IgD-negative memory B cell (primary cell): ENCODE data around the gene MALL. TPM values are rescaled to one million over a fixed set of nuclear protein-coding genes. Genes with fewer than 3 reads are reported as not detected.
"Not testable (repeated sequence)": the region's sequence is repeated elsewhere in the genome, so short reads cannot be mapped to it uniquely, and the experiment has no call there.

Source experiments
- H3K27ac Mint-ChIP-seq, 3 donors: one replicate each; pipeline ENCODE4 v1.8.0; 2020 to 2022; ENCODE audit warnings: mild to moderate bottlenecking in 3 of 3, mixed read lengths in 3 of 3, moderate library complexity in 1 of 3
- H3K27me3 Mint-ChIP-seq: one replicate; pipeline ENCODE4 v1.8.0; 2021; ENCODE audit warnings: mixed read lengths
- H3K36me3 Mint-ChIP-seq: one replicate; pipeline ENCODE4 v1.8.0; 2020; ENCODE audit warnings: mild to moderate bottlenecking, mixed read lengths
- H3K4me1 Mint-ChIP-seq, 3 donors: one replicate each; pipeline ENCODE4 v1.8.0; 2020 to 2022; ENCODE audit warnings: mixed read lengths in 3 of 3, mild to moderate bottlenecking in 1 of 3
- H3K4me3 Mint-ChIP-seq, 4 donors: one replicate each; pipeline ENCODE4 v1.8.0; 2020 to 2022; ENCODE audit warnings: mild to moderate bottlenecking in 4 of 4, mixed read lengths in 4 of 4, moderate library complexity in 3 of 4
- H3K9me3 Mint-ChIP-seq, 3 donors: one replicate each; pipeline ENCODE4 v1.8.0; 2020 to 2021; ENCODE audit warnings: mixed read lengths in 3 of 3, mild to moderate bottlenecking in 1 of 3
- polyA plus RNA-seq: library from polyadenylated mRNA; unstranded; fragments of 300-500 nt; fragmentation: Illumina TruSeq; gene quantifications from one replicate; pipeline ENCODE4 v1.2.3, GENCODE V29; 2021

Gene MALL
- polyA plus RNA-seq, 1 donor from 2014 or later: not detected

DNA sequence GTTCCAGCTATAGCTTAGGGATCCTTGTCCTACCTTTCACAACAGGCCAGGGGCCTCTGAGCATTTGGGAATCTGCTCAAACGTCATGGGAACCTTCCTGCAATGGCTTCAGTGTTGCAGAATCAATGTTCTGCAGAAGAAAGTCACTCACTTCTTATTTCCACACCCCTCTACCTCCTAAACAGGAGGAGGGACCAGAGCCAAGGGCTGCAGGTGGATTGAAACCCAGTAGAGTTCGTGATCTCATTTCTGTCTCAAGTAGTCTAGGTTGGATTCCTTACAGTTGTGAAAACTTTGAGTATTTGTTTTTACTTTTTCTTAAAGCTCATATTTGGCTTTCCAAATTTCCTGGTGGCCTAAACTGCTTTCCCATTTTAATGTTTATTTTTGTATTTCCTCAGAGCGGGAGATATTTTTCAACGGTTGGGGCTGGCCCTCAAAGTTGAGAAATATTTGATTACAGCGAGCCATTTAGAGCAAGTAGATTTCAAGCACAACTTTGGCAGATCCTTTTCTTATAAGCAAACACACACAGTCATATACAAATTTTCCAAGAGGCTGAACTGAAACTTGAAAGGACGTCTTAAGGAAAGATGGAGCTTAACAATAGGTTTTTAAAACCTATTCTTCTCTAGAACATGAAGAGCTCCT is 20.6 kb downstream of the MALL start:
- not testable (repeated sequence) for H3K9me3 Mint-ChIP-seq, H3K36me3 Mint-ChIP-seq, H3K27me3 Mint-ChIP-seq, H3K4me3 Mint-ChIP-seq, H3K27ac Mint-ChIP-seq, H3K4me1 Mint-ChIP-seq

DNA sequence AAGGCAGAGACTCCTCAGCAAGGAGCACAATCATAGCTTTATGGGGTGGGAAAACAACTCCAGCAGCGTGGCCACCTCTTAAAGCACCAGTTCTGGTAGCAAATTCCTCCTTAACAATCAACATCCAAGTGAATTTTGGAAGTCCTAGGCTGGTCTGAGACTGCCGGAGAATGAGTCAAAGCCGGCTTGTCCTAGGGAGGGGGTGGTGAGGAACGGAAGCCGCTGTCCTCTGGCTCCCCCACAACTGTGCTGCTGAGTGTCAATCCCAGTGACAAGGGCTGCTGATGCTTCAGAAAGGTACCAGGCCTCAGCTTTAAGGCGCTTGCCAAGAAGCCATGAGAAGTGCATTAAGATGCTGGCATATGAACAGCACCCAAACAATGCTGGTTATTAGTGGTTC is 21.7 kb downstream of the MALL start:
- H3K9me3 Mint-ChIP-seq, H3K27ac Mint-ChIP-seq, H3K36me3 Mint-ChIP-seq, H3K4me1 Mint-ChIP-seq, H3K4me3 Mint-ChIP-seq, H3K27me3 Mint-ChIP-seq: not testable (repeated sequence)

DNA sequence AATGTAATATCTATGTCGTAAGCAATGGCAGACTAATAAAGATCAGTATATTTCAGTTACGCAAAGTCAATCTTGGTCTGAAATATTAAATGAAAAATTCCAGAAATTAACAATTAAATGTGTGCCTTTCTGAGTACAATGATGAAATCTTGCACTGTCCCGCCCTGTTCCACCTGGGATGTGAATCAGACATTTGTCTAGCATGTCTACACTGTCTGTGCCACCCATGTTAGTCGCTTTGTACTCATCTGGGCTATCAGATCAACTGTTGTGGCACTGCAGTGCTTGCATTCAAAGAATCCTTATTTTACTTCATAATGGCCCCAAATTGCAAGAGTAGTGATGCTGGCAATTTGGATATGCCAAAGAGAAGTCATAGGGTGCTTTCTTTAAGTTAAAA is 25.5 kb downstream of the MALL start:
- H3K36me3 Mint-ChIP-seq, H3K4me3 Mint-ChIP-seq, H3K27me3 Mint-ChIP-seq, H3K4me1 Mint-ChIP-seq, H3K27ac Mint-ChIP-seq, H3K9me3 Mint-ChIP-seq: not testable (repeated sequence)

DNA sequence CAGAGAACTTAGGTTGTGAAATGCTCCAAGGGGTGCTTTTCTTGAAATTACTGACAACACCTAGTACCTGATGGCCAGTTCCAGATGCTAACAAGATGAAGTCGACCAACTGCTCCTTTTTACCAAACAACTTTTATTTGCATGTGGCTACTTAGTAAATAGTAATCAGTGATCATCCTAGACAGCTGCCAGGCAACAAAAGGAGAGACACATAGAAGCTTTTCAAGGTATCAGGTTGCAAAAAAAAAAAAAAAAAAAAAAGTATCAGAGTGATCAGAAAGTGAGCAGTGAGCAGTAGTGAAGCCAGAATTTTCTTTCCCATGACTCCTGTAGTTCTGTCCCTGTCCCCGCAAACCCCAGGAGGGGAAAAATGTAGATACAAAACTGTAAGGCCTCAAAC is 31.9 kb downstream of the MALL start:
- H3K4me1 Mint-ChIP-seq, H3K4me3 Mint-ChIP-seq, H3K9me3 Mint-ChIP-seq: not testable (repeated sequence)

DNA sequence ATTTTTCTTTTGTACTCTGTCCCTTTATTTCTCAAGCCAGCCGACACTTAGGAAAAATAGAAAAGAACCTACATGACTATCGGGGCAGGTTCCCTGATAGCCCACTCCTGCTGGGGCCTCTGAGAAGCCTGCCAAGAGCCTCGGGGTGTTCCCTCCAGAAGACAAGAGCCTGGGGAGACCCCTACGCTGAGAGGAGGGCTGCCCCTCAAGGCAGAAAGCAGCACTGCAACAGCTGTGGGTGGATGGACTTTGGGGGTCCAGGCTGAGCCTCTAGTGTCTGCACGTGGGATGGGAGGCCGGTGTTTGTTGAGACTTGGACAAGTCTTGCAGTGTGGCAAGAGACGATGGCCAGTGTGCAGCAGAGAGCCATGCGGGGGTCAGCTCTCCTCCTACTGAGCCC is 32.5 kb downstream of the MALL start:
- H3K9me3 Mint-ChIP-seq, H3K4me3 Mint-ChIP-seq, H3K27me3 Mint-ChIP-seq, H3K36me3 Mint-ChIP-seq, H3K4me1 Mint-ChIP-seq, H3K27ac Mint-ChIP-seq: not testable (repeated sequence)

More for the DNA sequence above, 31.9 kb downstream of the MALL start:
- H3K36me3 Mint-ChIP-seq, H3K27ac Mint-ChIP-seq, H3K27me3 Mint-ChIP-seq: not testable (repeated sequence)

DNA sequence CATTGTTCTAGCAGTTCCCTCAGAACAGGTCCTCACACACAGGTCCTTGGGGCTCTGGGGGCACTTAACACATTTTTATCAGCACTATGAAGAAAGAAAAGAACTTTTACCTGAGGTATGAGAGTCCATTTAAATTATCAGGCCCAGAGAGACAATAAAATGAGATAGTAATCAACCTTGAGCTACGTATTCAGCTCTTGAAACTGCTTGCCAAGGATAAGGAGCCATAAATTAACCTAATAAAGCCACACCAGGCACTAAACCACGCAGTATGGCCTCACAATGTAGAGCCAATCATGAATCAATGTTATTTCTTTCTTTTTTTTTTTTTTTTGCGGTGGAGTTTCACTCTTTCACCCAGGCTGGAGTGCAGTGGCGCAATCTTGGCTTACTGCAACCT is 37.5 kb downstream of the MALL start:
- H3K27ac Mint-ChIP-seq: not testable (repeated sequence)

DNA sequence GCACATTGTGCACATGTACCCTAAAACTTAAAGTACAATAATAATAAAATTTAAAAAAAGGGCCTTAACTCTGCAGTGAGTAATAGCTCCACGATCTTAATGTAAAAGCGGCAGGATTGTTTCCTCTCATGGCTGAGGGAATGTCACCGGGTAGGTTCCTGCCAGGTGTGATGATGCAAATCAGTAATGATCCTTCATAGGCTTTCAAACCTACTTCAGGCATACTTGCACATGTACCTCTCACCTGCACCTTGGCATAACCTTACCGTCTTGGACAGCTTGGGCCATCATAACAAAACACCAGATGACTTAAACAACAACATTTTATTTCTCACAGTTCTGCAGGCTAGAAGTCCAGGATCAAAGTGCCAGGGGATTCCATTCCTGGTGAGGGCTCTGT is 39.7 kb downstream of the MALL start:
- not testable (repeated sequence) for H3K4me3 Mint-ChIP-seq, H3K27me3 Mint-ChIP-seq, H3K9me3 Mint-ChIP-seq, H3K27ac Mint-ChIP-seq, H3K36me3 Mint-ChIP-seq, H3K4me1 Mint-ChIP-seq

More for the DNA sequence above, 37.5 kb downstream of the MALL start:
- H3K4me1 Mint-ChIP-seq, H3K36me3 Mint-ChIP-seq, H3K9me3 Mint-ChIP-seq, H3K4me3 Mint-ChIP-seq, H3K27me3 Mint-ChIP-seq: not testable (repeated sequence)

DNA sequence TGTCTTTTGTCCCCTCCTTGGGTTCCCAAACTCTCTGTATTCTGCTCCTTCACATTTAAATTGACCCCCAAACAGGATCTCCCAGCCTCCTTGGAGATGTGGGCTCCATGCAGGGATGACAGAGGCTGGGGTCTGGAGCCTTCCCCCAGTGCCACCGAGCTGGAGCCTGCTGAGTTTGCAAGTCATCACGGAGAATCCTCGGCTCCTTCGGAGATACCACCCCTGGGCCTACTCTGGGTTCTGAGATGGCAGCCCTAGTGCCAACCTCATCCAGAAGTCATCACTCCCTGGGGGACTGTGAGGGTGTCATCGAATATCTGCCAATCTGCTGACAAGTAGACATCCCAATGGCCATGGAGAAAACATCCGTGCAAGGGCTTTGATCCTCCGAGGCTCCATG is 45.8 kb downstream of the MALL start:
- not testable (repeated sequence) for H3K4me1 Mint-ChIP-seq, H3K36me3 Mint-ChIP-seq, H3K27ac Mint-ChIP-seq, H3K4me3 Mint-ChIP-seq, H3K9me3 Mint-ChIP-seq, H3K27me3 Mint-ChIP-seq

DNA sequence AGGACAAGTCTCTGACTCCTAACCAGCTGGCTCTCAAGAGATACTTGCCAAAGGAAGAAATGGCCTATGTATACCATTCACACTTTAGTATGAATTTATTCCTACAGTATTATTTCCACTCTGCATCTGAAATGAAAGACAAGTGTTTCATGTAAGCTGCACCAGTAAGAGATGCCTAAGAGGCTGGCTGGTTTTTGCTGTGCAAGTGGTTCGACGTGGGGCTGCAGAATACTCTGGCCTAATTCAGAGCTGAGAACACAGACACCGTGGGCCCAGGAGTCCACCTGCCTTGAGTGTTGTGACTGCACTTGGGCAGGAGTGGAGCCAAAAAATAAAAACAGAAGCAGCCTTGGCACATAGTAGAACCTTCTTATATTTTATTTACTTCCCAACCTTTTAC is 47.5 kb downstream of the MALL start:
- H3K36me3 Mint-ChIP-seq, H3K27me3 Mint-ChIP-seq, H3K27ac Mint-ChIP-seq, H3K4me3 Mint-ChIP-seq, H3K4me1 Mint-ChIP-seq, H3K9me3 Mint-ChIP-seq: not testable (repeated sequence)

DNA sequence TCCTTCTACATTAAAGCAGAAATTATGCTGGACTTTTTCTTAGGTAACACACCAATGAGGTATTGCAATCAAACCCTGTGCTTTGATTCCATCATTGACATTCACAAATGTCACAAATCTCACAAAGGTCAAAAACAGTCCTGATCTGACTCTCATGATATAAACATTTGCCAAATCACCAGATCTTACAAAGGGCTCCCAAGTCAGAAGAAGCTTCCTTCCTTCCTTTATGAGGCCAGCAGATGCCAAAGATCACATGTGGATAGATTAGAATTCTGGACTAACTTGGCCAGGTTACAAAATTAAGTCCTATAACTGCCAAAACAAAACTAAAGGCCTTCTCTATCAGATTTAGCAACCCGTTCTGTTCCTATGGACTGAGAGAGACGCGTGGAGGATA is 53.3 kb downstream of the MALL start:
- not testable (repeated sequence) for H3K36me3 Mint-ChIP-seq

DNA sequence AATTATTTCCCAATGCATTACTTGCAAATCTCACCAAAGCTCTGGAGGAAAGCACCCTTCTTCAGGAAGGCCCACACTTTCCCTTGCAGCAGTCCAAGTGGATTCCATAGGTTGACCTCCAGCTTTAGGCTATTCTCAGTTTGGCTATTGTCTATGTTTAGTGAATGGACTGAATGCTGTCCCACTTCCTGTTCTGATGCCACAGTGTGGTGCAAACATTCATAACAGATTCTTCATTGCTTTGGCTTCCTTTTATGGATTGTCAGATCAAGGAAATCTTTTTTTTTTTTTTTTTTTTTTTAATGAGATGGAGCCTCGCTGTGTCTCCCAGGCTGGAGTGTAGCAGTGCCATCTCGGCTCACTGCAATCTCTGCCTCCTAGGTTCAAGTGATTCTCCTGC is 55.1 kb downstream of the MALL start:
- H3K36me3 Mint-ChIP-seq, H3K27me3 Mint-ChIP-seq, H3K4me3 Mint-ChIP-seq, H3K9me3 Mint-ChIP-seq, H3K4me1 Mint-ChIP-seq, H3K27ac Mint-ChIP-seq: not testable (repeated sequence)

More for the DNA sequence above, 53.3 kb downstream of the MALL start:
- H3K4me3 Mint-ChIP-seq, H3K9me3 Mint-ChIP-seq, H3K27me3 Mint-ChIP-seq, H3K4me1 Mint-ChIP-seq, H3K27ac Mint-ChIP-seq: not testable (repeated sequence)

DNA sequence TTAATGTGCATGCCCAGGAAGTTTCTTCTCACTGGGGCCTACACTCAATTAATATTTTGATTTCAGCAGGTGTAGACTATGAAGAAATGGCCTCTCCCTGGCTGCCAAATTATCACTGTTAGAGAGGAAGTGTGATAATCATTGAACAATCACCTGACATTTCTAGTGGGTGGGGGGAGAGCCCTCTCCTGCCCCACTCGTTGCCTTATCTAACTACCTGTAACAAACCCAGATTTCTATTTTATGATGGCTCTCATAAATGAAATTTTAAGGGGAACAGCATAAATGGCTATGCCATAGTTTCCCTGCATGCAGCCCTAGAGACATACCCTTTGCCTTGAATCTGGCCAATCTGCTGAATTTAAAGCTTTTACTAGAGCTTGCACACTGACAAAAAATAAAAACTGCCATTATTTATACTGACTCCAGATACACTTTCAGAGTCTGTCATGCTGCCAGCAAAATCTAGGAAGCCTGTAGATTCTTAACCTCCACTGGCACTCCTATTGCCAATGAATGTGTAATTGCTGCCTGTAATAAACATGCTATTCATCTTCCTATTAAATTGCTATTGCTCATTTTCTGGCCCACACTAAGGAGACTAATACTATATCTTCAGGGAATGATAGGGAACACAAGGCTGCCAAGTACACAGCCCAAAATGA is 55.8 kb downstream of the MALL start:
- H3K9me3 Mint-ChIP-seq, H3K4me3 Mint-ChIP-seq, H3K36me3 Mint-ChIP-seq: not testable (repeated sequence)

DNA sequence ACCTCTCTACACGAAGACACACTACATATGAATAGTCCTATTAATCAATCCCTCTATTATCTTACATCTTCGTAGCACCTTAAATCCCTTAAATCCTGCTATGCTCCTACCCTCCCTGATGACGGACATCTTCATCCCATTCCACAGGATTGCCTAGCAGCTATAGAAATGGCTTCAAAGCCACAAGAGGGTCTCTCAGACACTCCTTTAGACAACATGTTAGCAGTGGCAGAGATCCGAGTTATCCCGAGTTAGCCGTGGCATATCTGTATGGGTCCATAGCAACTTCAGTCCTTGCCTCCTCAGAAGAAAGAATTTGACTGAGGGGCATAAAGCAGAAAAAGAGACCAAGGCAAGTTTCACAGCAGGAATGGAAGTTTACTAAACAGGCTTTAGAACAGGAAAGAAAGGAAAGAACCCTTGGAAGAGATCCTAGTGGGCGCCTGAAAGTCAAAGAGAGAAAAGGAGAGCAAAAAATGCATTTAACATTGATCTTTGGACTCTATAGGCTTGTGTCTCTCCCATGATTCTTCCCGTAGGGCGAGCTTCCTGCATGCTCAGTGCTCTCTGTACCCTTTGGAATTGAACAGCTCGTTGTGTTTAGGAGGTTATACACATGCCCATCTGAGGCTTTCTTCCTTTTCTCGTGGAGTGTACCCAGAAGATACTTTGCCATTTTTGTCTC is 56.5 kb downstream of the MALL start:
- not testable (repeated sequence) for H3K27ac Mint-ChIP-seq, H3K4me3 Mint-ChIP-seq, H3K9me3 Mint-ChIP-seq, H3K36me3 Mint-ChIP-seq, H3K27me3 Mint-ChIP-seq, H3K4me1 Mint-ChIP-seq

More for the DNA sequence above, 55.8 kb downstream of the MALL start:
- H3K27me3 Mint-ChIP-seq, H3K27ac Mint-ChIP-seq, H3K4me1 Mint-ChIP-seq: not testable (repeated sequence)

DNA sequence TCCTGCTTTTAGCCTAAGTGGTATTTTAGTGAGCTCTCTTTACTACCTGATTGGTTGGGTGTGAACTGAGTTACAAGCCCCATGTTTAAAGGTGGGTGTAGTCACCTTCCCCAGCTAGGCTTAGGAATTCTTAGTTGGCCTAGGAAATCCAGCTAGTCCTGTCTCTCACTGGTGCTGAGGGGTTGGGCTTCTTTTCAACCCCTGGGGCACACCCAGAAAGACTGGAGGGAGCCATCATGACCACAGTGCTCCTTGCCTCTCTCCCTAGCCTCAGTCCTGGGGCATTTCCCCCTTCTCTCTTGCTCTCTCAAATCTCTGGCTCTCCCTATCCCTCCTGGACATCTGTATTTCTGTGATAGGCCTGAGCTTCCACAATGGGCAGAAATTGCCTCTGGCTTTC is 57.6 kb downstream of the MALL start:
- not testable (repeated sequence) for H3K9me3 Mint-ChIP-seq, H3K36me3 Mint-ChIP-seq, H3K4me3 Mint-ChIP-seq

DNA sequence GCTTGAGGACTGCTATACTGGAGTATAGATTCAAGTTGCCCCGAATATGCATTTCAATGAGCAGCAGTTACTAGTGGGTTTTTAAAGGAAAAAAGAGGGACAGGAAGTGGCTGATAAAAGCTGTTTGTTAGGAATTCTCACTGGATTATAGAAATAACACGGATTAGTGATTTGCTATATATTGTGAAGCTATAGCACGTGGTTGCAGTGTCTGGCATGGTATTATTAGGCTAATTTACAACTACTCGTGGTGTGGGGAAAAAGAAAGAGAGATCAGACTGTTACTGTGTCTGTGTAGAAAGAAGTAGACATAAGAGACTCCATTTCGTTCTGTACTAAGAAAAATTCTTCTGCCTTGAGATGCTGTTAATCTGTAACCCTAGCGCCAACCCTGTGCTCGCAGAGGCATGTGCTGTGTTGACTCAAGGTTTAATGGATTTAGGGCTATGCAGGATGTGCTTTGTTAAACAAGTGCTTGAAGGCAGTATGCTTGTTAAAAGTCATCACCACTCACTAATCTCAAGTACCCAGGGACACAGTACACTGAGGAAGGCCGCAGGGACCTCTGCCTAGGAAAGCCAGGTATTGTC is 59.7 kb downstream of the MALL start:
- H3K4me1 Mint-ChIP-seq, H3K36me3 Mint-ChIP-seq, H3K27me3 Mint-ChIP-seq, H3K27ac Mint-ChIP-seq, H3K9me3 Mint-ChIP-seq, H3K4me3 Mint-ChIP-seq: not testable (repeated sequence)

More for the DNA sequence above, 57.6 kb downstream of the MALL start:
- H3K4me1 Mint-ChIP-seq, H3K27me3 Mint-ChIP-seq, H3K27ac Mint-ChIP-seq: not testable (repeated sequence)
